HCT116 (cell line): Measurements from ENCODE around the gene ECT2. TPM values are rescaled to one million over a fixed set of nuclear protein-coding genes. Genes with fewer than 3 reads are reported as not detected.

ENCODE experiments used
- ATAC-seq: fragments of 200-7000 bp; cut with Tn5 transposase; 2 replicates; pipeline ENCODE4 v1.9.1; 2020; ENCODE audit warnings: mild to moderate bottlenecking, moderate library complexity
- BruUV-seq: library from RNA; stranded (reverse); fragments of 400-500 nt; replicated peaks from 2 replicates; lab custom pipeline; 2021; lab: Mats Ljungman, UMichigan
- CTCF ChIA-PET: fragments of 300-600 bp; sonication (Branson Sonifier 250); formaldehyde crosslinking; loops from one replicate; lab custom pipeline; 2021; ENCODE audit warnings: antibody characterized with exemption; lab: Charles Lee
- POLR2A ChIA-PET: fragments of 300-600, 350-600 bp; sonication (Branson Sonifier 250); formaldehyde crosslinking; loops from one replicate; lab custom pipeline; 2021; ENCODE audit warnings: antibody characterized with exemption; lab: Charles Lee
- RAD21 ChIA-PET, 2 experiments: fragments of 300-600 bp; sonication (Branson Sonifier 250); formaldehyde crosslinking; loops; one replicate each; lab custom pipeline; 2023; ENCODE audit warnings: low total read pairs in 2 of 2; ENCODE audit not compliant: uncharacterized antibody in 2 of 2, unreplicated experiment in 2 of 2, low non-redundant PET in 1 of 2; lab: Charles Lee
- DNase-seq: peaks from one replicate; pipeline ENCODE4 v3.0.0-alpha.2; 2010; ENCODE audit warnings: low read depth, low spot score
- H2AFZ ChIP-seq: fragments of 200-600 bp; shearing (Covaris generic), sonication (generic); 2 replicates; pipeline ENCODE4 v1.6.1; 2017; ENCODE audit warnings: low read depth, mixed run types, mixed read lengths, antibody characterized with exemption, low read length; ENCODE audit not compliant: poor library complexity, severe bottlenecking
- H3K27ac ChIP-seq: 2 replicates; pipeline ENCODE4 v1.5.1; 2012; ENCODE audit warnings: low read depth, low read length
- H3K27me3 ChIP-seq: fragments of 200-600 bp; sonication (generic); 2 replicates; pipeline ENCODE4 v1.6.1; 2016; ENCODE audit warnings: mixed run types, low read length, mixed read lengths; ENCODE audit not compliant: insufficient read depth
- H3K36me3 ChIP-seq, 2 experiments: fragments of 200-500 bp in 1 of 2; fragments of 200-600 bp in 1 of 2; sonication (Bioruptor generic) in 1 of 2; sonication (generic) in 1 of 2; 2 replicates each; pipeline versions ENCODE4 v1.5.1 to v1.6.1; 2014 to 2016; ENCODE audit warnings: low read length in 2 of 2, inconsistent platforms in 1 of 2, mixed read lengths in 1 of 2, mixed run types in 1 of 2; ENCODE audit not compliant: insufficient read depth in 2 of 2, control insufficient read depth in 1 of 2
- H3K4me1 ChIP-seq, 2 experiments: fragments of 200-600 bp in 1 of 2; sonication (generic) in 1 of 2; 2 replicates each; pipeline versions ENCODE4 v1.5.1 to v1.6.1; 2012 to 2017; ENCODE audit warnings: low read length in 2 of 2, inconsistent platforms in 1 of 2, mild to moderate bottlenecking in 1 of 2, mixed read lengths in 1 of 2, mixed run types in 1 of 2, moderate library complexity in 1 of 2; ENCODE audit not compliant: insufficient read depth in 2 of 2, control insufficient read depth in 1 of 2
- H3K4me2 ChIP-seq: fragments of 200-600 bp; sonication (generic); 2 replicates; pipeline ENCODE4 v1.6.1; 2017; ENCODE audit warnings: mixed run types, low read length, mixed read lengths
- H3K4me3 ChIP-seq, 2 experiments: fragments of 200-600 bp in 1 of 2; sonication (generic) in 1 of 2; replicated peaks in 1 of 2; 2 replicates each; pipeline ENCODE4 v1.5.1; 2011 to 2016; ENCODE audit warnings: low read length in 2 of 2, control low read depth in 1 of 2, low read depth in 1 of 2, mild to moderate bottlenecking in 1 of 2, mixed read lengths in 1 of 2, mixed run types in 1 of 2
- H3K79me2 ChIP-seq: fragments of 200-600 bp; sonication (generic); 2 replicates; pipeline ENCODE4 v1.6.1; 2017; ENCODE audit warnings: mild to moderate bottlenecking, mixed run types, low read length, moderate library complexity, mixed read lengths; ENCODE audit not compliant: insufficient read depth
- H3K9ac ChIP-seq: fragments of 200-600 bp; sonication (generic); 2 replicates; pipeline ENCODE4 v1.6.1; 2016; ENCODE audit warnings: low read length, mixed read lengths
- H3K9me2 ChIP-seq: fragments of 200-600 bp; sonication (generic), shearing (Covaris generic); 2 replicates; pipeline ENCODE4 v1.6.1; 2017; ENCODE audit warnings: mixed run types, mild to moderate bottlenecking, moderate library complexity; ENCODE audit not compliant: insufficient read depth
- H3K9me3 ChIP-seq, 2 experiments: fragments of 200-500 bp in 1 of 2; fragments of 200-600 bp in 1 of 2; sonication (Bioruptor generic) in 1 of 2; sonication (generic) in 1 of 2; 2 replicates each; pipeline ENCODE4 v1.6.1; 2014 to 2017; ENCODE audit warnings: low read length in 2 of 2, mixed read lengths in 2 of 2, inconsistent platforms in 1 of 2, low read depth in 1 of 2, mild to moderate bottlenecking in 1 of 2, mixed run types in 1 of 2, moderate library complexity in 1 of 2; ENCODE audit not compliant: control insufficient read depth in 1 of 2, insufficient read depth in 1 of 2
- H4K20me1 ChIP-seq: fragments of 200-600 bp; sonication (generic), shearing (Covaris generic); 2 replicates; pipeline ENCODE4 v1.6.1; 2017; ENCODE audit warnings: mixed run types, mild to moderate bottlenecking, moderate library complexity; ENCODE audit not compliant: insufficient read depth
- CBX3 ChIP-seq: IDR thresholded peaks from 2 replicates; pipeline ENCODE4 v1.6.1; 2012; ENCODE audit warnings: low read depth
- CEBPB ChIP-seq: IDR thresholded peaks from 2 replicates; pipeline ENCODE4 v1.6.1; 2012; ENCODE audit warnings: low read depth
- CTCF ChIP-seq, 3 experiments: fragments of 200-600 bp in 1 of 3; sonication (generic) in 1 of 3; IDR thresholded peaks in 2 of 3; conservative IDR thresholded peaks in 1 of 3; 2 replicates each; pipeline ENCODE4 v1.5.1; 2012 to 2017; ENCODE audit warnings: low read depth in 2 of 3, low read length in 2 of 3, antibody characterized with exemption in 1 of 3, borderline replicate concordance in 1 of 3, control low read depth in 1 of 3, mild to moderate bottlenecking in 1 of 3, mixed read lengths in 1 of 3, mixed run types in 1 of 3, moderate library complexity in 1 of 3; ENCODE audit not compliant: insufficient read depth in 1 of 3
- ELF1 ChIP-seq: IDR thresholded peaks from 2 replicates; pipeline ENCODE4 v1.6.1; 2012; ENCODE audit warnings: low read depth, borderline replicate concordance
- EZH2 ChIP-seq: fragments of 200-600 bp; sonication (generic); IDR thresholded peaks from 2 replicates; pipeline ENCODE4 v1.6.1; 2017; ENCODE audit warnings: antibody characterized with exemption, mixed run types
- EZH2phosphoT487 ChIP-seq: fragments of 200-600 bp; IDR thresholded peaks from 2 replicates; pipeline ENCODE4 v1.6.1; 2018; ENCODE audit warnings: antibody characterized with exemption, borderline replicate concordance
- FOSL1 ChIP-seq: IDR thresholded peaks from 2 replicates; pipeline ENCODE4 v1.6.1; 2012; ENCODE audit warnings: low read depth
- MAX ChIP-seq: IDR thresholded peaks from 2 replicates; pipeline ENCODE4 v1.6.1; 2012
- POLR2A ChIP-seq: IDR thresholded peaks from 2 replicates; pipeline ENCODE4 v1.7.0; 2011; ENCODE audit warnings: borderline replicate concordance; ENCODE audit not compliant: insufficient read depth, insufficient read length; ENCODE audit errors: extremely low read depth
- POLR2AphosphoS5 ChIP-seq: IDR thresholded peaks from 2 replicates; pipeline ENCODE4 v1.6.1; 2011; ENCODE audit warnings: mild to moderate bottlenecking, low read depth, low read length, moderate library complexity
- RAD21 ChIP-seq: IDR thresholded peaks from 2 replicates; pipeline ENCODE4 v1.6.1; 2012; ENCODE audit warnings: low read depth, mild to moderate bottlenecking
- REST ChIP-seq: IDR thresholded peaks from 2 replicates; pipeline ENCODE4 v1.6.1; 2012; ENCODE audit warnings: low read depth
- SIN3A ChIP-seq: IDR thresholded peaks from 2 replicates; pipeline ENCODE4 v1.6.1; 2012; ENCODE audit warnings: low read depth
- SP1 ChIP-seq: IDR thresholded peaks from 2 replicates; pipeline ENCODE4 v1.6.1; 2012; ENCODE audit warnings: low read depth
- SRF ChIP-seq: IDR thresholded peaks from 2 replicates; pipeline ENCODE4 v1.6.1; 2012; ENCODE audit warnings: low read depth
- TCF7L2 ChIP-seq: IDR thresholded peaks from 2 replicates; pipeline ENCODE4 v1.7.0; 2011; ENCODE audit warnings: borderline replicate concordance, inconsistent platforms; ENCODE audit not compliant: insufficient read depth, insufficient read length; ENCODE audit errors: extremely low read depth
- ZBTB33 ChIP-seq: IDR thresholded peaks from 2 replicates; pipeline ENCODE4 v1.6.1; 2011; ENCODE audit warnings: mild to moderate bottlenecking, low read length, moderate library complexity; ENCODE audit not compliant: insufficient replicate concordance; ENCODE audit errors: extremely low read depth
- ZFX ChIP-seq: fragments of 450-650 bp; IDR thresholded peaks from 2 replicates; pipeline ENCODE4 v1.6.1; 2017
- ZNF274 ChIP-seq: fragments of 200-500 bp; sonication (Bioruptor generic); IDR thresholded peaks from 2 replicates; pipeline ENCODE4 v1.6.1; 2014; ENCODE audit warnings: mild to moderate bottlenecking, low read depth, low read length, inconsistent platforms
- intact Hi-C: fragments of 100-400 bp; cut with micrococcal nuclease; formaldehyde crosslinking; loops from 2 replicates; pipeline ENCODE4 v1.10.0; 2022
- total RNA-seq: library from RNA; stranded (reverse); gene quantifications from one replicate; pipeline ENCODE4 v1.2.1, GENCODE V29; 2021; ENCODE audit not compliant: unreplicated experiment
- TF ChIP-seq, protein P1 (sequence below): IDR thresholded peaks from 2 replicates; pipeline ENCODE4 v1.6.1; 2012

Gene ECT2
- total RNA-seq, 1 experiment from 2014 or later: 95.6 TPM

GRCh38 chr3:172782235-172782634, 31.7 kb downstream of the ECT2 start:
- no TSS peak for BruUV-seq
- H3K4me2 ChIP-seq: no peak overlapping the region

More at GRCh38 chr3:172782235-172782634, 31.7 kb downstream of the ECT2 start:
- intact Hi-C loops: no loop called here
- Histone ChIP-seq H3K4me1 (no peaks in the 10 kb centered on the region), H3K9me2 (no peaks in the 10 kb centered on the region), H3K27ac (no peak overlapping the region), H2AFZ (no peak overlapping the region), H3K27me3 (no peaks in the 10 kb centered on the region), H3K4me3 (no peak overlapping the region), H3K9me3 (no peaks in the 10 kb centered on the region), H4K20me1 (peaks cover 4% of the 10 kb centered on the region; the same call in 1 of the 2 replicates), H3K9ac (no peak overlapping the region), H3K79me2 (peaks cover 67% of the 10 kb centered on the region), H3K36me3 (peaks cover 6 to 38% of the 10 kb centered on the region in 2 experiments)
- RAD21 ChIA-PET: no interaction called here
- DNase-seq (no peak), ATAC-seq (no peak)
- POLR2A ChIA-PET: no interaction called here
- CTCF ChIA-PET: no interaction called here
- TF ChIP-seq ZNF274 (no peak), POLR2A (no peak), POLR2AphosphoS5 (no peak), MAX (no peak), REST (no peak), CTCF (IDR thresholded peaks at IDR 0.05 in 2 of 3, conservative IDR thresholded peaks at IDR 0.05 in 1 of 3; ENCODE audit: borderline replicate concordance in 1 of 3, insufficient read depth in 1 of 3, low read depth in 2 of 3, low read length in 2 of 3) (no peak), EZH2 (no peak), SIN3A (no peak), TCF7L2 (no peak), ELF1 (no peak), SRF (no peak), FOSL1 (no peak), CBX3 (no peak), SP1 (no peak), ZBTB33 (no peak), CEBPB (no peak), EZH2phosphoT487 (no peak), RAD21 (no peak), ZFX (no peak)
- TF ChIP-seq, protein P1, sequence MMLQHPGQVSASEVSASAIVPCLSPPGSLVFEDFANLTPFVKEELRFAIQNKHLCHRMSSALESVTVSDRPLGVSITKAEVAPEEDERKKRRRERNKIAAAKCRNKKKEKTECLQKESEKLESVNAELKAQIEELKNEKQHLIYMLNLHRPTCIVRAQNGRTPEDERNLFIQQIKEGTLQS: no peak
